GM18858 (cell line): ENCODE data around the gene OBP2B.
"Not testable (repeated sequence)": the region's sequence is repeated elsewhere in the genome, so short reads cannot be mapped to it uniquely, and the experiment has no call there.

ENCODE experiments used
- ATAC-seq: cut with Tn5 transposase; IDR thresholded peaks from one replicate; pipeline ENCODE4 v1.9.1; 2021; ENCODE audit not compliant: unreplicated experiment

OBP2B gene

DNA sequence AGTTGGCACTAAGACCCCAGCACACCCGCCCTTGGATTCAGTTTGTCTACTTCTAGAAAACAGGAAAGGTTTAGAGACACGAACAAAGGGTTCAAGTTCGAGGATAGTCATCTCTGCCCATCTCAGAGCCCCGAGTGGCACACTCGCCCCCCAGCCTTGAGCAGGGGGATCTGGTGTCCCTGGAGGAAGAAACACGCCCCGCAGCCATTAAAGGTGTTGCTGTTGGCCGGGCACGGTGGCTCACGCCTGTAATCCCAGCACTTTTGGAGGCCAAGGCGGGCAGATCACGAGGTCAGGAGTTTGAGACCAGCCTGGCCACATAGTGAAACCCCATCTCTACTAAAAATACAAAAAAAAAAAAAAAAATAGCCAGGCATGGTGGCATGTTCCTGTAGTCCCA lies 39.4 kb downstream of the OBP2B start:
- ATAC-seq, result not testable (repeated sequence)

DNA sequence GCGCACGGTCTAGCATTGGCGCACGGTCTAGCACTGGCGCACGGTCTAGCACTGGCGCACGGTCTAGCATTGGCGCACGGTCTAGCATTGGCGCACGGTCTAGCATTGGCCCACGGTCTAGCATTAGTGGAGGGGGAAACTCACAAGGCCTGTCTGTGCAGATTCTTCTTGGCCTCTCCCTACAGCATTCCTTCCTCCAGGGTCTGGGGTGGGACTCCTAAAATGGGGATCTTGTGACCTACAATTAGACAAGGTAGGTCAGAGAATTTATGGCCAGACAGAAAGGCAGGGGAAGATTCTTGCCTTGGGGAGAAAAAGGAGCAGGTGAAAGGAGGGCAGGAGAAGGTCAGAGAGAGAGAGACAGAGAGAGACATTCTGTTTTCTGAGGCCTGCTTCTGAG lies 39.9 kb downstream of the OBP2B start:
- no peak for ATAC-seq

DNA sequence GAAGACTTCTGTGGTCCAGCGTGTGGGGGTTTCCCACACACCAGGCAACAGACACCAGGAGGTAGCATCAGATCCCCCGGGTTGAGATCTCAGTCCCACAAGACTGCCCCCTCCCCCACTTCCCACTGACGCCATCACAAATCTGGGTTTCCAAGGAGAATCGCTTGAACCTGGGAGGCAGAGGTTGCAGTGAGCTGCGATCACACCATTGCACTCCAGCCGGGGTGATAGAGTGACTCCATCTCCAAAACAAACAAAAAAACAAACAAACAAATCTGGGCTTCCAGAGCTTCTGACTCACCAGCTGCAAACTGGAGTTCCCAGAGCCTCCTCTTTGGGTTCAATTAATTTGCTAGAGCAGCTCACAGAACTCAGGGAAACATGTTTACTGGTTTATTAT lies 40.6 kb downstream of the OBP2B start:
- no peak for ATAC-seq

DNA sequence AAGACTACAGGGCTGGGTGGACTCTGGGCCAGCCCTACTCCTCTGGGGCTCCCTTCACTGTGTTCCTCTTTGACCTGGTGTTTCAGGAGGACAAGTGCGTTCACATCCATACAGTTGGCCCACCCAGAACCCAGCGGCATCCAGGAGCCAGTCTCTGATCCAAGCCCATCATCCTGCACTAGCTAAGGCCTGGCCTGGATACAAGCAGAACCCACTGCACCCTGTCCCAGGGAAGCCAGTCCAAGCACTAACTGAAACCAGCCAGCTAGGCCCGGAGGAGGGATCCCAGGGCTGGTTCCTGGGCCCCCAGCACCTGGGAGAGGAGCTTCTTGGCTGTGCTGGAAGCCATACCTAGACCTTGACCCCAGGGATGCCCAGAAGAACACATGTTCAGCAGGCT lies 41.3 kb downstream of the OBP2B start:
- ATAC-seq, result no peak

DNA sequence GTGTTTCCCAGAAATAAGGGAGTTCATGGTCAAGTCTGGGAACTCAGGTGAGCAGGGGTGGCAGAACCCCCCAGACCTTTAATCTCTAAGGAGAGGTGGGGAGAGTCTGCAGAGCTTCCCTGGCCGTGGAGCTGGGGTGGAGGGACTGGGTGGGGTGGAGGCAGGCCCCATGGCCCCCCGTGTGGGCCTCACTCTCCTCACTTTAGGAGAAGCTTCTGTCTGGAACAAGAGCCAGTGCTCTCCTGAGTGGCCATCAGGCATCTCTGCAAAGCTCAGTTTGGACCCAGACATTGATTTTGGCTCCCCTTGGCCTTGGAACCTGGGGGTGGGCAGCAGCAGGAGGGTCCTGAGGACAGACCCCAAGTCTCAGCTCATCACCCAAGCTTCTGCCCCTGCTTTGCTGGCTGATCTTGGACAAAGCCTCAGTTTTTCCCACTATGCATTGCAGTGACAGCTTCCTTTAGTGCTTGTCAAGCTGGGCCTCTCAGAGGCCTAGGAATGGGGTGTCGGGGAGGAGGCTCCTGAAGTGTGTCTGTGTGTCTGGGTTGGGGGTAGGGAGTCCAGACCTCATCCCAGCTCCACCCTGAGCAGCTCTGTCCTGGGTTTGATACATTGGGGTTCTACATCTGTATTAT lies 41.8 kb downstream of the OBP2B start:
- ATAC-seq, result no peak

DNA sequence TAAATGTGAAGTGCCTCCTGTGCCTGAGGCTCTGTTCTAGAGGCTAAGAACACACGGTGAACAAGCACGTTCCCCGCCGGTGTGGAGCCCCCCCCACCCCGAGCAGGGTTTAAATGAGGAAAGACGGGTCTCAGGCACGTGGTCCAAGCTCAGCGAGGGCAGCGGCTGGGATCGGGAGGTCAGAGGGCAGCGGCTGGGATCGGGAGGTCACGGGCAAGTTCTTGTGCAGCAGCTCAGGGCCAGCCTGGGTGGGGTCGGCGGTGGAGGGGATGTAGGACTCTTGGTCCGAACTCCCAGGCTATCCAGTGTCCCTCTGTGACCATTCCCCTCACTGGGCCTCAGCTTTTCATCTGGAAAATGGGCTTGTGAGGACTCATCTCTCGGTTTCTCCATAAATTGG lies 42.7 kb downstream of the OBP2B start:
- no peak for ATAC-seq

DNA sequence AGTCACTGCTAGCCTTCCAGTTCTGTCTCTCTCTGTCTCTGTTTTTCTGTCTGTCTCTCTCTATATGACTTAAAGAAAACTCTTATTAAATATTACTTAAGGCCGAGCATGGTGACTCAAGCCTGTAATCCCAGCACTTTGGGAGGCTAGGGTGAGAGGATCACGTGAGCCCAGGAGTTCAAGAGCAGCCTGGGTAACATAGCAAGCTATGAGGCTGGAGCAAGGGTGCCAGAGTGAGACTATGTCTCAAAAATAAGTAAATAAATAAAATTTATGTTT lies 43.7 kb downstream of the OBP2B start:
- no peak for ATAC-seq

DNA sequence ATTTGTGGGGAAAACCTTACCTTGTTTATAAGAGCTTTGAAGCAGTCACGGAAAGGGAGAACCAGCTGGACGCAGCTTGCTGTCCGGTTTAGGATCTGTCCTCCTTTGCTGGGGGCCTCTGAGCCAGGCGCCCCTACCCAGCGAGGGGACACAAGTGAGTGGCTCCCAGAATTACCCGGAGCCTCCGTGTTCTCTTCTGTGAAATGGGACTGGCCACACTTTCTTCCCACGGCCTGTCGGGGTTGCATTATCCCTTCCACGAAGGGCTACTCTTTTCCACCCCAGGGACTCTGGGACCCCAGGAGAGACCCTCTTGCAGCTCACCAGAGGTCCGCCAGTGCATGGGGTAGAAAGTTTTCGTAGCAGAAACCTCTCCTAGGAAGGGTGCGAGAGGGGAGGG lies 44.9 kb downstream of the OBP2B start:
- no peak for ATAC-seq

DNA sequence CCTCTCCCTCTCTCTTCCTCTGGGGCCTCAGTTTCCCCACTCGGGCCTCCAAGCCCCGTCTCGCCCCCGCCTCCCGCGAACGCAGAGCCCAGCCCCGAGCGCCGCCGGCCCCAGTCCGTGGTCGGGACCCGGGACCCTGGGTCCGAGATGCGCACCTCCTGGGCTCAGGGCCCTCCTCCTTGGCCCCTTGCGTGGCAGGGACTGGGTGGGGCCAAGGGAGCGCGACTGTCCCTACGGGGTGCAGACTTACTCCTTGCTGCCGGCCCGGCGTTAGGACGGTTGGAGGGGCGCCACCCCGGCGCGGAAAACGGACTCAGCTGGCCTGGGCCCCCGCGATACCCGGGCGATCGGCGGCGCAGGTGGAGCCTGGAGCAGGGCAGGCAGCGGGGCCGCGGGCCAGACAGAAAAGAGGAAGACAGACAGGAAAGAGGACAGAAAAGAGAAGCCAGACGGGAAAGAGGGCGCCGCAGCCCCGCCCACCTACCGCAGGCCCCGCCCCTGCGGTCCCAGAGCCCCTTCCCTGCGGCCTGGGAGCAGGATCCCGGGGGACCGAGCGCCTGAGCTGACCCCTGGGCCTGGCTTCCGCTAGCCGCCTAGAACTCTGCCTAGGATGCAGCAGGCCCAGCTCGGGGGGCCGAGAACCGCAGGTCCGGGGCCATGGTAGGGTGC lies 45.4 kb downstream of the OBP2B start, which contains the start of gene GBGT1:
Gene GBGT1, minus strand, starts transcription at position 411 of the 669 bp plus-strand sequence. CDS start 1,502 bp downstream, outside the sequence.
- ATAC-seq, result no peak

DNA sequence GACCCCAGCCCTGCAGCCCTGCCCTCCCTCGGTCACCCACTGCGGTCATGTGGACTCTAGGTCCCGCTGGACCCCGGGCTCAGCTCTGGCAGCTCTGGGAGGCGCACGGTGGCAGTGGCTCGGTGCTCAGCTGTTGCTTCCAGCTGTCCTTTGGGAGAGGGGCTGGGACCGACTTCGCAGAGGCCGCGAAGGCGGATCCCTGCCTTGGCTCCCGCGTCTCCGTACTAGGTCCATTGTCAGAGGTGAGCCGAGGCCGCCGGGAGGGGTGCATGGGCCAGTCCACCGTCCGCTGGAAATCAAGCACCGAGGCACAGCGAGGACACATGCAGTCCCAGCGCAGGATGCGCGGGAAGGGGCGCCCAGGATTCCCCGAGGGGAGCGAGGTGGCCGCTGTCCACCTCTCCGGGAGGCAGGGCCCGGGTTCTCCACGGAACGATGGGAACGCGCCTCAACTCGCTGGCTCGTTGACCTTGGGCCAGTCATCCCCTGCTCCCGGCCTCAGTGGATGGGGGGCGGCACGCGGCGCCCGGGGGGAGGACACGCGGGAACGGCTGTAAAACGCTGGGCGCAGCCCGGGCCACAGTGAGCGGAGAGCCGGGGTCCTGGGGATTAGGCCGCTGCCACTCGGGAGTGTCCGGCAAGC lies 46.1 kb downstream of the OBP2B start:
- ATAC-seq, result no peak

DNA sequence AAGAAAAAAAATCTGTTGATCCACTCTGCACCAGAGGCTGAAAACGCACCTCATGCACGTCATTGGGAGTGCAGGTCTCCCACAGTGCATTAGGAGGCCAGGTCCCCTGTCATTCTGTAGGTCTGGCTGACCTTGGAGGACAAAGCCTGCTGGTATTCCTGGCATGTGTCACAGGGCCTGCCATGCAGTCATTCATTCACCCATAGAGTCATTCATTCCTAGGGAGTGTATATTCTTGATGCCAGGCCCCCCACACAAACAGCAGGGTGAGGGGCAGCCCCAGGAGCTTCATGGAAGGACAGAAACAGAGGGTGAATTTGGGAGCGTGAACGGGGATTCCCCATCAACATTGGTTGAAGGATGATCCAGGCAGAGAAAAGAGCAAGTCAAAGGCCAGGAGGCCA lies 47.5 kb downstream of the OBP2B start:
- ATAC-seq, result no peak

DNA sequence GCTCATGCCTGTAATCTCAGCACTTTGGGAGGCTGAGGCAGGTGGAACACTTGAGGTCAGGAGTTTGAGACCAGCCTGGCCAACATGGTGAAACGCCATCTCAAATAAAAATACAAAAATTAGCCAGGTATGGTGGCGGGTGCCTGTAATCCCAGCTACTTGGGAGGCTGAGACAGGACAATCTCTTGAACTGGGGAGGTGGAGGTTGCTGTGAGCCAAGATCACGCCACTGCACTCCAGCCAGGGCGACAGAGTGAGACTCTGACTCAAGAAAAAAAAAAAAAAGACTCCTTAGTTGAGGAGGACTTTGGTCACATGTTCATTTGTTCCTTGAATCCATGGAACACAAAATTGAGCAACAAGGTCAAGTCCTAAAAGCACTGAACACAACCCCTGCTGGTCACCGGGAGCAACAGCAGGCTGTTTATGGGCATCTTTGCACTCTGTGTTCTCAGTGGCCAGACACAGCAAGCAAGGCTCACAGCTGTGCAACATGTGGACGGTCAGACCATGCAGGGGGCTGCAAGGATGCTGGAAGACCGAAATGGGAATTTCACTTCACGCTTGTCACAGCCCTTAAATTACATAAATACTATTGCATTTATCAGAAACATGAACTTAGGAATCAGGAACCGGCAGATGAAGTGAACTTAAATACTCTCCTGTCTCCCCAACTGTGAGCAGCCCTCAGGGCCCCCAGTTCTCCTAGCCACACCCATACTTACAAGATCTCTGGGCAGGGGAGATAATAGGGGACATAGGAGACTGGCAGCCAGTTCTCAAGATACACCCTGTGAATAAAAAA lies 48.1 kb downstream of the OBP2B start:
- ATAC-seq, result no peak

DNA sequence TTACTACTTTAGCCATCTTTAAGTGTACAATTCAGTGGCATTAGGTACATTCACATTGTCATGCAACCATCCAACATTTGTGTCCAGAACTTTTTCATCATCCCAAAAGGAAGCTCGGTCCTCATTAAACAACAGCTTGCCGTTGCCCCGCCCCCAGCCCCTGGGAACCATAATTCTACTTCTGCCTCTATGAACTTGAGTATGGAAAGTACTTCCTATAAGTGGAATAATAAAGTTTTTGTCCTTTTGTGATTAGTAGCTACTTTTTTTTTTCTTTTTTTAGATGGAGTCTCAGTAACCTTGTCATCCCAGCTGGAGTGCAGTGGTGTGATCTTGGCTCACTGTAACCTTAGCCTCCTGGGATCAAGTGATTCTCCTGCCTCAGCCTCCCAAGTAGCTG lies 50.4 kb downstream of the OBP2B start:
- no peak for ATAC-seq
